ENCODE results near the gene SLC25A29. TPM values are rescaled to one million over a fixed set of nuclear protein-coding genes. Genes with fewer than 3 reads are reported as not detected.

SLC25A29 gene
- total and polyA plus RNA-seq, 2 of the 13 experiments (the other 11 are each of a cell fraction or from before 2014, with no cell fraction given), result 12.2 to 17.2 TPM

GRCh38 chr14:100317912-100318808, 11.9 kb upstream of the SLC25A29 start (continued):
- 0 out of 2 replicates have a peak, but pooled peaks have one; percentile 21 for TF ChIP-seq ZNF770 (CRISPR knock-in tag; IDR thresholded peaks at IDR 0.05)
- TF ChIP-seq ZNF143 (CRISPR knock-in tag; IDR thresholded peaks at IDR 0.05), result peak; percentile 62
- peak; percentile 47; the same call in 1 of the 2 replicates for TF ChIP-seq PATZ1 (CRISPR knock-in tag; IDR thresholded peaks at IDR 0.05)
- TF ChIP-seq MNT (IDR thresholded peaks at IDR 0.05), result no peak
- peak; percentile 66 for TF ChIP-seq RAD21 (CRISPR knock-in tag; IDR thresholded peaks at IDR 0.05)
- no peak for TF ChIP-seq ZNF607 (CRISPR knock-in tag; IDR thresholded peaks at IDR 0.05; ENCODE audit: borderline replicate concordance)
- TF ChIP-seq NFRKB (IDR thresholded peaks at IDR 0.05), result no peak
- TF ChIP-seq ZBTB33 (CRISPR knock-in tag; IDR thresholded peaks at IDR 0.05), result peak; percentile 90
- TF ChIP-seq BCL6 (CRISPR knock-in tag; IDR thresholded peaks at IDR 0.05), result no peak
- no peak for TF ChIP-seq KIAA2018 (CRISPR knock-in tag; IDR thresholded peaks at IDR 0.05; ENCODE audit: borderline replicate concordance)
- no peak for TF ChIP-seq ZNF329 (CRISPR knock-in tag; IDR thresholded peaks at IDR 0.05; ENCODE audit: low read depth)
